HG03469 (cell line): Measurements from ENCODE around the gene RGS17.
"Not testable (repeated sequence)": the region's sequence is repeated elsewhere in the genome, so short reads cannot be mapped to it uniquely, and the experiment has no call there.

ENCODE experiments used
- ATAC-seq: cut with Tn5 transposase; IDR thresholded peaks from one replicate; pipeline ENCODE4 v1.9.1; 2021; ENCODE audit warnings: mild to moderate bottlenecking, moderate library complexity, moderate number of reproducible peaks; ENCODE audit not compliant: unreplicated experiment

RGS17 gene

GRCh38 chr6:153126218-153126617, 4.9 kb downstream of the RGS17 start:
- no peak for ATAC-seq

- no peak for ATAC-seq
Observed at GRCh38 chr6:153125032-153125431, 6.0 kb downstream of the RGS17 start.

GRCh38 chr6:153123801-153124200, 7.3 kb downstream of the RGS17 start:
- ATAC-seq, result peak; percentile 41

- no peak for ATAC-seq
Observed at GRCh38 chr6:153121311-153121710, 9.8 kb downstream of the RGS17 start.

GRCh38 chr6:153117986-153118879, 12.8 kb downstream of the RGS17 start:
- peak; percentile 99 for ATAC-seq

GRCh38 chr6:153111082-153111481, 20.0 kb downstream of the RGS17 start:
- ATAC-seq, result not testable (repeated sequence)

GRCh38 chr6:153110612-153111011, 20.5 kb downstream of the RGS17 start:
- ATAC-seq, result not testable (repeated sequence)

- ATAC-seq, result no peak
Observed at GRCh38 chr6:153108315-153108714, 22.8 kb downstream of the RGS17 start.

- no peak for ATAC-seq
Observed at GRCh38 chr6:153106021-153106420, 25.1 kb downstream of the RGS17 start.

GRCh38 chr6:153104220-153104619, 26.9 kb downstream of the RGS17 start:
- ATAC-seq, result no peak

GRCh38 chr6:153103319-153103655, 27.8 kb downstream of the RGS17 start:
- ATAC-seq, result no peak

- no peak for ATAC-seq
Observed at GRCh38 chr6:153102605-153103318, 28.3 kb downstream of the RGS17 start.

GRCh38 chr6:153101461-153101860, 29.6 kb downstream of the RGS17 start:
- ATAC-seq, result no peak

GRCh38 chr6:153099636-153100035, 31.4 kb downstream of the RGS17 start:
- peak; percentile 75 for ATAC-seq

GRCh38 chr6:153096792-153097191, 34.3 kb downstream of the RGS17 start:
- ATAC-seq, result no peak

- ATAC-seq, result no peak
Observed at GRCh38 chr6:153096031-153096430, 35.1 kb downstream of the RGS17 start.

- peak; percentile 78 for ATAC-seq
Observed at GRCh38 chr6:153092082-153093013, 38.7 kb downstream of the RGS17 start.

GRCh38 chr6:153090241-153090930, 40.7 kb downstream of the RGS17 start:
- no peak for ATAC-seq

GRCh38 chr6:153088796-153089195, 42.3 kb downstream of the RGS17 start:
- ATAC-seq, result no peak

GRCh38 chr6:153087436-153087835, 43.6 kb downstream of the RGS17 start:
- ATAC-seq, result no peak
